A549 (cell line): Measurements from ENCODE around the gene SPTB. TPM values are rescaled to one million over a fixed set of nuclear protein-coding genes. Genes with fewer than 3 reads are reported as not detected.

Experiments
- ATAC-seq, 2 experiments: fragments of 200-7000 bp in 1 of 2; fragments of >200 bp in 1 of 2; cut with Nextera tagmentation in 1 of 2; cut with Tn5 transposase in 1 of 2; 3 replicates each; pipeline versions ENCODE4 v1.8.0 to v1.9.1; 2018 to 2020; ENCODE audit warnings: mild to moderate bottlenecking in 1 of 2, moderate library complexity in 1 of 2
- CTCF ChIA-PET: fragments of 300-600 bp; sonication (Branson Sonifier 250); formaldehyde crosslinking; extraction: SDS; loops from one replicate; lab custom pipeline; 2021; ENCODE audit warnings: antibody characterized with exemption, inconsistent platforms; lab: Yijun Ruan, JAX
- POLR2A ChIA-PET: fragments of 350-600 bp; formaldehyde crosslinking; extraction: SDS; loops from one replicate; lab custom pipeline; 2021; ENCODE audit warnings: antibody characterized with exemption, inconsistent platforms; lab: Yijun Ruan, JAX
- DNase-seq, 2 experiments: peaks; one replicate each; pipeline versions ENCODE4 v3.0.0 to v3.0.0-alpha.2; 2011 to 2016; ENCODE audit warnings: low read depth in 1 of 2, low spot score in 1 of 2
- FAIRE-seq: peaks from 2 replicates; lab custom pipeline; 2011; peaks lifted over from hg19 to GRCh38; lab: Jason Lieb, UNC
- H3K27ac ChIP-seq, 2 experiments: fragments of >200 bp; sonication (Bioruptor Twin); formaldehyde crosslinking; 3 replicates each; pipeline ENCODE4 v1.5.1; 2016 to 2017
- H3K4me1 ChIP-seq: fragments of >200 bp; sonication (Bioruptor Twin); formaldehyde crosslinking; 3 replicates; pipeline ENCODE4 v1.6.1; 2016
- H3K4me2 ChIP-seq: fragments of >200 bp; sonication (Bioruptor Twin); formaldehyde crosslinking; 3 replicates; pipeline ENCODE4 v1.6.1; 2016
- H3K4me3 ChIP-seq: fragments of >200 bp; sonication (Bioruptor Twin); formaldehyde crosslinking; 3 replicates; pipeline ENCODE4 v1.5.1; 2016
- H3K9me3 ChIP-seq: fragments of >200 bp; sonication (Bioruptor Twin); formaldehyde crosslinking; 3 replicates; pipeline ENCODE4 v1.6.1; 2016
- CBX8 ChIP-seq: fragments of 200-600 bp; sonication (generic); IDR thresholded peaks from 2 replicates; pipeline ENCODE4 v1.6.1; 2016
- CHD4 ChIP-seq: fragments of 200-600 bp; sonication (generic); IDR thresholded peaks from 2 replicates; pipeline ENCODE4 v1.6.1; 2016; ENCODE audit warnings: antibody characterized with exemption, mild to moderate bottlenecking, borderline replicate concordance
- E2F6 ChIP-seq: IDR thresholded peaks from 2 replicates; pipeline ENCODE4 v1.6.1; 2012; ENCODE audit warnings: low read depth, borderline replicate concordance
- ELK1 ChIP-seq: fragments of 150-350 bp; IDR thresholded peaks from 2 replicates; pipeline ENCODE4 v1.6.1; 2014; ENCODE audit warnings: low read depth, mild to moderate bottlenecking, low read length
- FOSB ChIP-seq: fragments of 250-450 bp; sonication (Bioruptor Pico); IDR thresholded peaks from 2 replicates; pipeline ENCODE4 v1.5.0; 2020; ENCODE audit warnings: mild to moderate bottlenecking, moderate library complexity
- FOXS1 ChIP-seq: fragments of 250-450 bp; sonication (Bioruptor Pico); IDR thresholded peaks from 2 replicates; pipeline ENCODE4 v1.5.0; 2020; ENCODE audit warnings: mild to moderate bottlenecking, moderate library complexity
- HES2 ChIP-seq: fragments of >200 bp; sonication (Bioruptor Twin); formaldehyde crosslinking; IDR thresholded peaks from 2 replicates; pipeline ENCODE4 v1.6.1; 2016
- HEYL ChIP-seq: fragments of 250-450 bp; sonication (Bioruptor Pico); IDR thresholded peaks from 2 replicates; pipeline ENCODE4 v1.8.0; 2021; ENCODE audit warnings: mild to moderate bottlenecking, moderate library complexity
- JUN ChIP-seq, 2 experiments: fragments of >200 bp; sonication (Bioruptor Twin); formaldehyde crosslinking; IDR thresholded peaks; 2 replicates in 1 of 2; 3 replicates in 1 of 2; pipeline ENCODE4 v1.6.1; 2016 to 2017
- KDM5A ChIP-seq: fragments of 200-600 bp; sonication (generic); IDR thresholded peaks from 2 replicates; pipeline ENCODE4 v1.6.1; 2016; ENCODE audit warnings: antibody characterized with exemption, mild to moderate bottlenecking
- MAX ChIP-seq: IDR thresholded peaks from 2 replicates; pipeline ENCODE4 v1.6.1; 2012
- PBX3 ChIP-seq: IDR thresholded peaks from 2 replicates; pipeline ENCODE4 v1.6.1; 2012
- POLR2AphosphoS2 ChIP-seq: conservative IDR thresholded peaks from 2 replicates; pipeline ENCODE4 v1.6.1; 2012; ENCODE audit warnings: low read length, improper control_type of control experiment, inconsistent platforms
- RAD21 ChIP-seq, 2 experiments: fragments of >200 bp in 1 of 2; sonication (Bioruptor Twin) in 1 of 2; formaldehyde crosslinking in 1 of 2; IDR thresholded peaks in 1 of 2; conservative IDR thresholded peaks in 1 of 2; 2 replicates in 1 of 2; 3 replicates in 1 of 2; pipeline ENCODE4 v1.6.1; 2012 to 2018; ENCODE audit warnings: inconsistent platforms in 1 of 2
- SREBF2 ChIP-seq: fragments of 450-650 bp; IDR thresholded peaks from 2 replicates; pipeline ENCODE4 v1.6.1; 2014; ENCODE audit warnings: mild to moderate bottlenecking, moderate library complexity
- TFCP2L1 ChIP-seq: fragments of 250-450 bp; sonication (Bioruptor Pico); IDR thresholded peaks from 2 replicates; pipeline ENCODE4 v1.5.0; 2021; ENCODE audit warnings: mild to moderate bottlenecking
- ZFP36 ChIP-seq: fragments of 450-650 bp; IDR thresholded peaks from 2 replicates; pipeline ENCODE4 v1.6.1; 2014; ENCODE audit warnings: borderline replicate concordance; ENCODE audit not compliant: partially characterized antibody
- ZNF302 ChIP-seq: fragments of 250-450 bp; sonication (Bioruptor Pico); IDR thresholded peaks from 2 replicates; pipeline ENCODE4 v1.9.0; 2021; ENCODE audit warnings: inconsistent platforms, mild to moderate bottlenecking, moderate library complexity
- ZSCAN20 ChIP-seq: fragments of 250-450 bp; sonication (Bioruptor Pico); IDR thresholded peaks from 2 replicates; pipeline ENCODE4 v1.8.0; 2022; ENCODE audit warnings: mild to moderate bottlenecking, moderate library complexity
- WGBS: methylation state at CpG from one replicate; pipeline ENCODE4 v1.1.6; 2017; ENCODE audit errors: missing lambda C conversion rate; 5-methylcytosine and 5-hydroxymethylcytosine counted together
- polyA plus RNA-seq, 4 experiments: library from polyadenylated mRNA; depleted of rRNA in 3 of 4; stranded (reverse); fragments of >200 nt; fragmentation: RNase III in 1 of 4; extraction: RNeasy Plus Mini Kit Qiagen cat#74134 plus additional on column Dnase treatment in 1 of 4; gene quantifications; 2 replicates in 3 of 4; 3 replicates in 1 of 4; pipeline ENCODE4 v1.2.3, GENCODE V29; 2011 to 2017
- TF ChIP-seq, protein P1 (sequence below): fragments of 250-450 bp; sonication (Bioruptor Pico); IDR thresholded peaks from 2 replicates; pipeline ENCODE4 v1.5.0; 2021; ENCODE audit warnings: mild to moderate bottlenecking, moderate library complexity, borderline replicate concordance
- TF ChIP-seq, protein P2 (sequence below): fragments of 200-600 bp; sonication (generic); IDR thresholded peaks from 2 replicates; pipeline ENCODE4 v1.6.1; 2016; ENCODE audit warnings: antibody characterized with exemption, mild to moderate bottlenecking, moderate library complexity
- TF ChIP-seq, protein P3 (sequence below): fragments of 450-650 bp; IDR thresholded peaks from 2 replicates; pipeline ENCODE4 v1.6.1; 2014; ENCODE audit warnings: antibody characterized with exemption

Gene SPTB
- polyA plus RNA-seq, 2 of the 4 experiments (the other 2 are of a cell fraction) = 0.27 to 2.1 TPM

DNA sequence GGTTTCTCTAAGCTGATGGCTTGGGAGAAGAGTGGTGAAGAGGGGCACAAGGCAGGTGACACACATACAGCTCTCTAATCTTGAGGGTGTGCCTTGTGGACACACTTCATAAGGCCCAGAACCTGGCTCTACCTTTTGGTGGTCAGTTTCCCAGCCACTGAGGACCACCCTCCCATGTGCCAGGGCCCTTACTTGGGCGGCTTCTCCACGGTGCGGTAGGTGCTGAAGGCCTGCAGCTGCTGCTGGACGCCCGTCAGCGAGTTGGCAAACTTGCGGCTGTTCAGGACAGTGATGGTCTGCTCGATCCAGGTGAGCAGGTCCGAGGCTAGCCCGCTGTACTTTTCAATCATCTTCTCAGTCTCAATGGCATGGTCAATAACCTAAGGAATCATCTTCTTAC is 80.2 kb downstream of the SPTB start:
- Histone ChIP-seq H3K4me1 (peaks cover 13% of the 10 kb centered on the region), H3K27ac (no peak overlapping the region; a peak in 1 of 6 replicates), H3K4me3 (no peak overlapping the region), H3K9me3 (no peaks in the 10 kb centered on the region), H3K4me2 (no peak overlapping the region)
- POLR2A ChIA-PET = interaction anchor here (0.7 to 1.2 kb wide), 3 partner anchors 10 to 81 kb away, joined by 3 read pairs; no protein-coding TSS in a partner anchor
- no peak for ATAC-seq
- TF ChIP-seq FOXS1 = no peak
- no peak for TF ChIP-seq ZNF302 (CRISPR knock-in tag)
- no peak for TF ChIP-seq FOSB (CRISPR knock-in tag)
- 90% methylated on average over 10 of the region's 10 CpGs for WGBS
- CTCF ChIA-PET = interaction anchor here (0.5 to 7.3 kb wide), 24 partner anchors 10 to 496 kb away, joined by 3 to 213 read pairs (median 8); no protein-coding TSS in a partner anchor
- FAIRE-seq = no peak
- no peak for DNase-seq

GRCh38 chr14:64796369-64796768 is 83.3 kb downstream of the SPTB start:
- DNase-seq (no peak), FAIRE-seq (no peak), ATAC-seq (no peak)
- no peak overlapping the region for H3K27ac ChIP-seq
- TF ChIP-seq, protein P1, sequence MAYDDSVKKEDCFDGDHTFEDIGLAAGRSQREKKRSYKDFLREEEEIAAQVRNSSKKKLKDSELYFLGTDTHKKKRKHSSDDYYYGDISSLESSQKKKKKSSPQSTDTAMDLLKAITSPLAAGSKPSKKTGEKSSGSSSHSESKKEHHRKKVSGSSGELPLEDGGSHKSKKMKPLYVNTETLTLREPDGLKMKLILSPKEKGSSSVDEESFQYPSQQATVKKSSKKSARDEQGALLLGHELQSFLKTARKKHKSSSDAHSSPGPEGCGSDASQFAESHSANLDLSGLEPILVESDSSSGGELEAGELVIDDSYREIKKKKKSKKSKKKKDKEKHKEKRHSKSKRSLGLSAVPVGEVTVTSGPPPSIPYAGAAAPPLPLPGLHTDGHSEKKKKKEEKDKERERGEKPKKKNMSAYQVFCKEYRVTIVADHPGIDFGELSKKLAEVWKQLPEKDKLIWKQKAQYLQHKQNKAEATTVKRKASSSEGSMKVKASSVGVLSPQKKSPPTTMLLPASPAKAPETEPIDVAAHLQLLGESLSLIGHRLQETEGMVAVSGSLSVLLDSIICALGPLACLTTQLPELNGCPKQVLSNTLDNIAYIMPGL (CRISPR knock-in tag) = no peak
- TF ChIP-seq MAX (no peak), SREBF2 (no peak), HES2 (no peak)
- no peaks in the 10 kb centered on the region for H3K9me3 ChIP-seq
- CTCF ChIA-PET = interaction anchor here (0.9 to 6.7 kb wide), 5 partner anchors 20 to 95 kb away, joined by 4 to 88 read pairs (median 15); no protein-coding TSS in a partner anchor
- 85% methylated on average over 11 of the region's 11 CpGs for WGBS
- H3K4me1 ChIP-seq = peaks cover 17% of the 10 kb centered on the region
- H3K4me2 ChIP-seq = no peak overlapping the region
- H3K4me3 ChIP-seq = no peak overlapping the region
- POLR2A ChIA-PET = interaction anchor here (1.1 to 1.2 kb wide), 2 partner anchors 10 to 21 kb away, joined by 3 read pairs; no protein-coding TSS in a partner anchor

- ChIA-PET CTCF (interaction anchor here (0.9 to 6.7 kb wide), 7 partner anchors 10 to 95 kb away, joined by 3 to 88 read pairs (median 7); no protein-coding TSS in a partner anchor), POLR2A (interaction anchor here (1.1 to 1.2 kb wide), 2 partner anchors 10 to 20 kb away, joined by 3 read pairs; no protein-coding TSS in a partner anchor)
- DNase-seq (no peak), ATAC-seq (no peak), FAIRE-seq (no peak)
- H3K27ac ChIP-seq = no peak overlapping the region
- no peaks in the 10 kb centered on the region for H3K9me3 ChIP-seq
- H3K4me3 ChIP-seq = no peak overlapping the region
- peaks cover 18% of the 10 kb centered on the region for H3K4me1 ChIP-seq
- H3K4me2 ChIP-seq = no peak overlapping the region
- WGBS = 68% methylated on average over 3 of the region's 3 CpGs
- TF ChIP-seq HEYL = no peak
- no peak for TF ChIP-seq CBX8
- no peak for TF ChIP-seq CHD4
- TF ChIP-seq, protein P2, sequence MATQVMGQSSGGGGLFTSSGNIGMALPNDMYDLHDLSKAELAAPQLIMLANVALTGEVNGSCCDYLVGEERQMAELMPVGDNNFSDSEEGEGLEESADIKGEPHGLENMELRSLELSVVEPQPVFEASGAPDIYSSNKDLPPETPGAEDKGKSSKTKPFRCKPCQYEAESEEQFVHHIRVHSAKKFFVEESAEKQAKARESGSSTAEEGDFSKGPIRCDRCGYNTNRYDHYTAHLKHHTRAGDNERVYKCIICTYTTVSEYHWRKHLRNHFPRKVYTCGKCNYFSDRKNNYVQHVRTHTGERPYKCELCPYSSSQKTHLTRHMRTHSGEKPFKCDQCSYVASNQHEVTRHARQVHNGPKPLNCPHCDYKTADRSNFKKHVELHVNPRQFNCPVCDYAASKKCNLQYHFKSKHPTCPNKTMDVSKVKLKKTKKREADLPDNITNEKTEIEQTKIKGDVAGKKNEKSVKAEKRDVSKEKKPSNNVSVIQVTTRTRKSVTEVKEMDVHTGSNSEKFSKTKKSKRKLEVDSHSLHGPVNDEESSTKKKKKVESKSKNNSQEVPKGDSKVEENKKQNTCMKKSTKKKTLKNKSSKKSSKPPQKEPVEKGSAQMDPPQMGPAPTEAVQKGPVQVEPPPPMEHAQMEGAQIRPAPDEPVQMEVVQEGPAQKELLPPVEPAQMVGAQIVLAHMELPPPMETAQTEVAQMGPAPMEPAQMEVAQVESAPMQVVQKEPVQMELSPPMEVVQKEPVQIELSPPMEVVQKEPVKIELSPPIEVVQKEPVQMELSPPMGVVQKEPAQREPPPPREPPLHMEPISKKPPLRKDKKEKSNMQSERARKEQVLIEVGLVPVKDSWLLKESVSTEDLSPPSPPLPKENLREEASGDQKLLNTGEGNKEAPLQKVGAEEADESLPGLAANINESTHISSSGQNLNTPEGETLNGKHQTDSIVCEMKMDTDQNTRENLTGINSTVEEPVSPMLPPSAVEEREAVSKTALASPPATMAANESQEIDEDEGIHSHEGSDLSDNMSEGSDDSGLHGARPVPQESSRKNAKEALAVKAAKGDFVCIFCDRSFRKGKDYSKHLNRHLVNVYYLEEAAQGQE = no peak
- TF ChIP-seq MAX = no peak
- TF ChIP-seq TFCP2L1 (CRISPR knock-in tag) = no peak
- no peak for TF ChIP-seq PBX3
- TF ChIP-seq ZSCAN20 = no peak
- TF ChIP-seq FOXS1 = no peak
- no peak for TF ChIP-seq KDM5A
- TF ChIP-seq ELK1 = no peak
- no peak for TF ChIP-seq RAD21 (conservative IDR thresholded peaks at IDR 0.05 in 1 of 2, IDR thresholded peaks at IDR 0.05 in 1 of 2)
- no peak for TF ChIP-seq POLR2AphosphoS2
- TF ChIP-seq E2F6 = no peak
- TF ChIP-seq, protein P3, sequence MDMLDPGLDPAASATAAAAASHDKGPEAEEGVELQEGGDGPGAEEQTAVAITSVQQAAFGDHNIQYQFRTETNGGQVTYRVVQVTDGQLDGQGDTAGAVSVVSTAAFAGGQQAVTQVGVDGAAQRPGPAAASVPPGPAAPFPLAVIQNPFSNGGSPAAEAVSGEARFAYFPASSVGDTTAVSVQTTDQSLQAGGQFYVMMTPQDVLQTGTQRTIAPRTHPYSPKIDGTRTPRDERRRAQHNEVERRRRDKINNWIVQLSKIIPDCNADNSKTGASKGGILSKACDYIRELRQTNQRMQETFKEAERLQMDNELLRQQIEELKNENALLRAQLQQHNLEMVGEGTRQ = no peak
- TF ChIP-seq ZFP36 = no peak
- no peak for TF ChIP-seq JUN (IDR thresholded peaks at IDR 0.05)
These were observed 83.8 kb downstream of the SPTB start for GRCh38 chr14:64795921-64796320.
